ENCODE measurements around the gene FOXI1. TPM values are rescaled to one million over a fixed set of nuclear protein-coding genes. Genes with fewer than 3 reads are reported as not detected.

FOXI1 gene
- total RNA-seq, 1 donor from 2014 or later, result not detected

DNA sequence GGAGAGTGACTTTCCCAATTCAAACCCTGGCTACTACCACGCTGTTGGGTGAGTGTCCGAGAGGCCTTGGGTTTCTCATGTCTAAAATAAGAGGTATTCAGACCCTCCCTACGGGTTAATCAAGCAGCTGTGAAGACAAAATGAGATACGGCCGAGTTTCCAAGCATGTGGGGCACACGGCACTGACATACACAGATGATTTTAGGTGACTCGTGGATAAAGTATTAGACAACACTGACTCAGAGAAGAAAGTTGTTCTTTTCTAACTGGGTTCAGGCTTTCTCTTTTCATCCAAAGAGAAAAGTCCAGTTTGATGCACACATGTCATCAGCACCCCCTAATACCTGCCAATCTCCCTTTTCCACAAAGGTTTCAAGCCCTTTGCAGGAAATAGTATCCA lies 15.6 kb downstream of the FOXI1 start:
- peak in 1 of 2 donors; percentile 47 for DNase-seq (ENCODE audit: extremely low spot score in 2 of 2)
- Histone ChIP-seq H3K4me3 (no peak overlapping the region), H3K27me3 (no peaks in the 10 kb centered on the region), H3K36me3 (no peaks in the 10 kb centered on the region), H3K27ac (no peak overlapping the region), H3K4me1 (no peaks in the 10 kb centered on the region), H3K9me3 (peaks cover 3% of the 10 kb centered on the region)
- intact Hi-C loops (cut with DNase I), result no loop called here
- TF ChIP-seq POLR2AphosphoS5 (IDR thresholded peaks at IDR 0.05; ENCODE audit: insufficient read depth in 1 of 2, low read depth in 1 of 2), result no peak
- TF ChIP-seq, protein P1, sequence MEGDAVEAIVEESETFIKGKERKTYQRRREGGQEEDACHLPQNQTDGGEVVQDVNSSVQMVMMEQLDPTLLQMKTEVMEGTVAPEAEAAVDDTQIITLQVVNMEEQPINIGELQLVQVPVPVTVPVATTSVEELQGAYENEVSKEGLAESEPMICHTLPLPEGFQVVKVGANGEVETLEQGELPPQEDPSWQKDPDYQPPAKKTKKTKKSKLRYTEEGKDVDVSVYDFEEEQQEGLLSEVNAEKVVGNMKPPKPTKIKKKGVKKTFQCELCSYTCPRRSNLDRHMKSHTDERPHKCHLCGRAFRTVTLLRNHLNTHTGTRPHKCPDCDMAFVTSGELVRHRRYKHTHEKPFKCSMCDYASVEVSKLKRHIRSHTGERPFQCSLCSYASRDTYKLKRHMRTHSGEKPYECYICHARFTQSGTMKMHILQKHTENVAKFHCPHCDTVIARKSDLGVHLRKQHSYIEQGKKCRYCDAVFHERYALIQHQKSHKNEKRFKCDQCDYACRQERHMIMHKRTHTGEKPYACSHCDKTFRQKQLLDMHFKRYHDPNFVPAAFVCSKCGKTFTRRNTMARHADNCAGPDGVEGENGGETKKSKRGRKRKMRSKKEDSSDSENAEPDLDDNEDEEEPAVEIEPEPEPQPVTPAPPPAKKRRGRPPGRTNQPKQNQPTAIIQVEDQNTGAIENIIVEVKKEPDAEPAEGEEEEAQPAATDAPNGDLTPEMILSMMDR (IDR thresholded peaks at IDR 0.05), result no peak
- no peak for TF ChIP-seq POLR2A (IDR thresholded peaks at IDR 0.05)

DNA sequence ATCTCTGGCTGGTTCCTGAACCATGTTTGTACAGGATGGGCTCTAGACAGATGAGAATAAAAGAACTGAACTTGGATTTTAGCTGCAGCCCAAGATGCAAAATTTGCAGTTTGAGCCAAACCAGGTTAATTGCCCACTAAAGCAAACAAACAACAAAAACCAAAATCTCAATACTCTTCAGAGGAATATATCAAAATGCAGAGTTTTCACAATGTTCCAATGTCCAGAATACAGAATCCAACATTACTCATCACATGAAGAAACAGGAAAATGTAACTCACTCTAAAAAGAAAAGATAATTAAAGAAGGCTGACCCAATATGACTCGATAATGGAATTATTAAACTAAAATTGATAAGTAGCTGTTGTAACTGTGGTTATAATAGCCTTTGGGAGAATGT lies 20.4 kb downstream of the FOXI1 start:
- Histone ChIP-seq H3K9me3 (peaks cover 3% of the 10 kb centered on the region), H3K4me1 (no peaks in the 10 kb centered on the region), H3K4me3 (no peak overlapping the region), H3K27me3 (no peaks in the 10 kb centered on the region), H3K36me3 (no peaks in the 10 kb centered on the region), H3K27ac (no peak overlapping the region)
- DNase-seq (ENCODE audit: extremely low spot score in 2 of 2), result no peak
- TF ChIP-seq, protein P1 (IDR thresholded peaks at IDR 0.05), result no peak
- no peak for TF ChIP-seq POLR2AphosphoS5 (IDR thresholded peaks at IDR 0.05; ENCODE audit: insufficient read depth in 1 of 2, low read depth in 1 of 2)
- TF ChIP-seq POLR2A (IDR thresholded peaks at IDR 0.05), result no peak
- intact Hi-C loops (cut with DNase I), result no loop called here

DNA sequence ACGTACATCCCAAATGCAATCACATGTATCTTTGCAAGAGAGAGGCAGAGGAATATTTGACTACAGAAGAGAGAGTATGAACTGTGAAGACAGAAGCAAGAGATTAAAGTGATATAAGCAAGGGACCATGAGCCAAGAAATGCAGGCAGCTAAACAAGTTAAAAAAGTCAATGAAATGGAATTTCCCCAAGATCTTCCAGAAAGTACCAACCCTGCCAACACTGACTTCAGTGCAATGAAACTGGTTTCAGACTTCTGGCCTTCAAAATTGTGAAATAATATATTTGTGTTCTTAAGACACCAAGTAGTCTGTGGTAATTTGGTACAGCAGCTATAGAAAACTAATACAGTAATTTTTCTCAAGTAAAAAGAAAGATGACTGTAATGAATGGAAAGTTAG lies 20.9 kb downstream of the FOXI1 start:
- intact Hi-C loops (cut with DNase I), result no loop called here

DNA sequence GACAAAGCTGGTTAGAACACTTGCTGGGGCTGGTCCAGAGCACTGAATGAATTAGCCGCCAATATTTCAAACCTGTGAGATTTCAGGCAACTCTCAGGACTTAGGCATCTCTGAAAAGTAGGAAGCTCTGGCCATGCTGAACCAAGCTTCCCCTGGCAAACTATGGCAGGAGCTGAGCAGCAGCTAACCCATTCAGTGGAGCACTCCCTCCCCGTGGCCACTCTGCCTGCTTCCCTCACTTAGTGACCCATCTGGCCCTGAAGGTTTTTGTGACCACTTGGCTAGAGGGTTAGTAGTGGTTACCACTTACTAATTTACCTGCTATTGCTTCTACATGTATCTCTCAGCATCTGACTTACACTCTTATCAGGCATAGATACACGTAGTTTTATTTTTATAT lies 25.5 kb downstream of the FOXI1 start:
- peak; percentile 16 to 52 for DNase-seq (ENCODE audit: extremely low spot score in 2 of 2)
- no peak overlapping the region for H3K27ac ChIP-seq
- H3K36me3 ChIP-seq, result no peaks in the 10 kb centered on the region
- TF ChIP-seq POLR2AphosphoS5 (IDR thresholded peaks at IDR 0.05; ENCODE audit: insufficient read depth in 1 of 2, low read depth in 1 of 2) (no peak), POLR2A (IDR thresholded peaks at IDR 0.05) (no peak)
- TF ChIP-seq, protein P1 (IDR thresholded peaks at IDR 0.05), result no peak
- H3K27me3 ChIP-seq, result no peaks in the 10 kb centered on the region
- H3K4me3 ChIP-seq, result no peak overlapping the region
- no peaks in the 10 kb centered on the region for H3K9me3 ChIP-seq
- intact Hi-C loops (cut with DNase I), result no loop called here
- H3K4me1 ChIP-seq, result no peaks in the 10 kb centered on the region

More for the DNA sequence above, 20.9 kb downstream of the FOXI1 start:
- no peak for TF ChIP-seq POLR2AphosphoS5 (IDR thresholded peaks at IDR 0.05; ENCODE audit: insufficient read depth in 1 of 2, low read depth in 1 of 2)
- TF ChIP-seq, protein P1 (IDR thresholded peaks at IDR 0.05), result no peak
- TF ChIP-seq POLR2A (IDR thresholded peaks at IDR 0.05), result no peak
- H3K27me3 ChIP-seq, result no peaks in the 10 kb centered on the region
- H3K36me3 ChIP-seq, result no peaks in the 10 kb centered on the region
- peaks cover 3% of the 10 kb centered on the region for H3K9me3 ChIP-seq
- DNase-seq (ENCODE audit: extremely low spot score in 2 of 2), result no peak
- no peak overlapping the region for H3K4me3 ChIP-seq
- no peak overlapping the region for H3K27ac ChIP-seq
- no peaks in the 10 kb centered on the region for H3K4me1 ChIP-seq

DNA sequence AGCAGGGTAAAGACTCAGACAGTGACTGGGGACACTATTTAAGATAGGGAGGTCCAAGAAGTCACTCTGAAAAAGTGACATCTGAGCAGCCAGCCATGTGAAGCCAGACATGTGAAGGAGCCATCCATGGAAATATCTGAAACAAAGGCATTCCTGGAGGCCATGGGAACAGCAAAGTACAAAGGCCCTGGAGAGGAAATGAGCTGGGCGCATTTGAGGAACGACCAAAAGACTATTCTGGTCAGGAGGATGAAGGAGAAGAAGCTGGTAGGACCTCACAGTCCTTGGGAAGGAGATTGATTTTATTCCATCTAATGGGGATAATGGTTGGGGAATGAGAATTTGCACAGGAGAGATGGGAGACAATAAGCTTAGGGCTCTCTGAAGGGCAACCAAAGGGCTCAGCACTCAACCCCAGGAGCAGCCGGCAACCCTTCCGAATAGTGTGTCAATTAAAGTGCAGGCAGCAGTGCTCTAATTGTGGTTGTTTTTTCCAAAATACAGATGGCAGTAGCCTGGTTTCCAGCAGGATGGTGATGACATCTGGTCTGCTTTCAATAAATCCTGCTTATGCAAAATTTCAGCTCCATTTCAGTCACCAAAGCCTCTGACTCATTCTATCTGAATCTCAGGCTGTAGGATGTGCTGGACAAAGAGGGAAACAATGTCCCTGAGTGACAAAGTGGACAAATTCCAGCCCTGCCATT lies 26.7 kb downstream of the FOXI1 start:
- intact Hi-C loops (cut with DNase I), result no loop called here
- Histone ChIP-seq H3K9me3 (no peaks in the 10 kb centered on the region), H3K36me3 (no peaks in the 10 kb centered on the region), H3K4me3 (no peak overlapping the region), H3K27me3 (no peaks in the 10 kb centered on the region), H3K27ac (no peak overlapping the region), H3K4me1 (no peaks in the 10 kb centered on the region)
- peak in 1 of 2 donors; percentile 49 for DNase-seq (ENCODE audit: extremely low spot score in 2 of 2)
- TF ChIP-seq POLR2A (IDR thresholded peaks at IDR 0.05) (no peak), POLR2AphosphoS5 (IDR thresholded peaks at IDR 0.05; ENCODE audit: insufficient read depth in 1 of 2, low read depth in 1 of 2) (no peak)
- TF ChIP-seq, protein P1 (IDR thresholded peaks at IDR 0.05), result no peak

Measured in vagina (tissue), 2 donors.